CD4-positive, alpha-beta T cell treated with Interferon alpha-2 for 1 hour (primary cell): ENCODE measurements around the gene MED16.

Experiments
- DNase-seq, 2 donors: peaks; one replicate each; pipeline ENCODE4 v3.0.0-alpha.2; 2020 to 2022

MED16 gene, protein sequence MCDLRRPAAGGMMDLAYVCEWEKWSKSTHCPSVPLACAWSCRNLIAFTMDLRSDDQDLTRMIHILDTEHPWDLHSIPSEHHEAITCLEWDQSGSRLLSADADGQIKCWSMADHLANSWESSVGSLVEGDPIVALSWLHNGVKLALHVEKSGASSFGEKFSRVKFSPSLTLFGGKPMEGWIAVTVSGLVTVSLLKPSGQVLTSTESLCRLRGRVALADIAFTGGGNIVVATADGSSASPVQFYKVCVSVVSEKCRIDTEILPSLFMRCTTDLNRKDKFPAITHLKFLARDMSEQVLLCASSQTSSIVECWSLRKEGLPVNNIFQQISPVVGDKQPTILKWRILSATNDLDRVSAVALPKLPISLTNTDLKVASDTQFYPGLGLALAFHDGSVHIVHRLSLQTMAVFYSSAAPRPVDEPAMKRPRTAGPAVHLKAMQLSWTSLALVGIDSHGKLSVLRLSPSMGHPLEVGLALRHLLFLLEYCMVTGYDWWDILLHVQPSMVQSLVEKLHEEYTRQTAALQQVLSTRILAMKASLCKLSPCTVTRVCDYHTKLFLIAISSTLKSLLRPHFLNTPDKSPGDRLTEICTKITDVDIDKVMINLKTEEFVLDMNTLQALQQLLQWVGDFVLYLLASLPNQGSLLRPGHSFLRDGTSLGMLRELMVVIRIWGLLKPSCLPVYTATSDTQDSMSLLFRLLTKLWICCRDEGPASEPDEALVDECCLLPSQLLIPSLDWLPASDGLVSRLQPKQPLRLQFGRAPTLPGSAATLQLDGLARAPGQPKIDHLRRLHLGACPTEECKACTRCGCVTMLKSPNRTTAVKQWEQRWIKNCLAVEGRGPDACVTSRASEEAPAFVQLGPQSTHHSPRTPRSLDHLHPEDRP

DNA sequence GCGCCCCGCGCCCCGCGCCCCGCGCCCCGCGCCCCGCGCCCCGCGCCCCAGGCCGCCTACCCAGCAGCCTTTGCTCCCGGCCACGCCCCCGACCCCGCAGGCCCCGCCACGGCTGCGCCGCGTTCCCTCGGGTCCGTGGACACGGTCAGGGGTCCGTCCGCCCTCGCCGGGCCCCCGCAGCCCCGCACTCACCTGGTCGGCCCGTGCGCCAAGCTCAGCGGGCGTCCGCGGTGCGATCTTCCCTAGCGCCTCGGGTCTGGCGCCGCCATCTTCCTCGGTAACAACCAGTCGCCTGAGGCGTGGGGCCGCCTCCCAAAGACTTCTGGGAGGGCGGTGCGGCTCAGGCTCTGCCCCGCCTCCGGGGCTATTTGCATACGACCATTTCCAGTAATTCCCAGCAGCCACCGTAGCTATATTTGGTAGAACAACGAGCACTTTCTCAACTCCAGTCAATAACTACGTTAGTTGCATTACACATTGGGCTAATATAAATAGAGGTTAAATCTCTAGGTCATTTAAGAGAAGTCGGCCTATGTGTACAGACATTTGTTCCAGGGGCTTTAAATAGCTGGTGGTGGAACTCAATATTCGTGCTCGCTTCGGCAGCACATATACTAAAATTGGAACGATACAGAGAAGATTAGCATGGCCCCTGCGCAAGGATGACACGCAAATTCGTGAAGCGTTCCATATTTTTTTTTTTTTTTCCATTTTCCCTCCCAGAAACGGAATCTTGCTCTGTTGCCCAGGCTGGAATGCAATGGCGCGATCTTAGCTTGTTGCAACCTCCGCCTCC is at the start of gene MED16, which contains the start of gene RNU6-9:
TSS of gene MED16 (minus strand) at position 294 of the 796 bp plus-strand sequence. CDS start 2,056 bp downstream, outside the sequence.
TSS of gene RNU6-9 (plus strand) at position 591 of the 796 bp plus-strand sequence.
- peak; percentile 92 to 94 for DNase-seq

DNA sequence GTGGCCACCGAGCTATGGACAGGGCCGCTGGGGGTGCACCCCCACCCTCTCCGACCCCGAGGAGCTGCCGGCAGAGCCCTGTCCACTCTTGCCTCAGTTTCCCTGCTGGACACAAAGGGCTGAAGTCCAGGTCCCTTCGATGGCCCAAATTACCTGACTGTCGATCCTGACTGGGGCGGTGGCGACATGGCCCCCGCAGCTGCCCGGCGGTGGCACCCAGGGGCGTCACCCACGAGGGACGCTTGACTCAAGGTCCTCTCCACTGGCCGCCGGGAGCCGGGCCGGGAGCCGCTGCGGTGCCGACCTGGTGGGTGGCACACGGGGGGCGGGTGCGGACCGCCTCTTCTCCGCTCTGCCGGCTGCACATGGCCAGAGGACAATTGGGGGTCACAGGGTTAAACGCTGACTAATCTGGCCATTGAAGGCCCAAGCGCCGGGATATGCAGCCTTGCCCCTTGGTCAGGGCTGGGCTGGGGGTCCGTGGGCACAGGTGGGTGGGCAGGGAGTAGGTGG is 49.2 kb upstream of the MED16 start:
- no peak for DNase-seq

DNA sequence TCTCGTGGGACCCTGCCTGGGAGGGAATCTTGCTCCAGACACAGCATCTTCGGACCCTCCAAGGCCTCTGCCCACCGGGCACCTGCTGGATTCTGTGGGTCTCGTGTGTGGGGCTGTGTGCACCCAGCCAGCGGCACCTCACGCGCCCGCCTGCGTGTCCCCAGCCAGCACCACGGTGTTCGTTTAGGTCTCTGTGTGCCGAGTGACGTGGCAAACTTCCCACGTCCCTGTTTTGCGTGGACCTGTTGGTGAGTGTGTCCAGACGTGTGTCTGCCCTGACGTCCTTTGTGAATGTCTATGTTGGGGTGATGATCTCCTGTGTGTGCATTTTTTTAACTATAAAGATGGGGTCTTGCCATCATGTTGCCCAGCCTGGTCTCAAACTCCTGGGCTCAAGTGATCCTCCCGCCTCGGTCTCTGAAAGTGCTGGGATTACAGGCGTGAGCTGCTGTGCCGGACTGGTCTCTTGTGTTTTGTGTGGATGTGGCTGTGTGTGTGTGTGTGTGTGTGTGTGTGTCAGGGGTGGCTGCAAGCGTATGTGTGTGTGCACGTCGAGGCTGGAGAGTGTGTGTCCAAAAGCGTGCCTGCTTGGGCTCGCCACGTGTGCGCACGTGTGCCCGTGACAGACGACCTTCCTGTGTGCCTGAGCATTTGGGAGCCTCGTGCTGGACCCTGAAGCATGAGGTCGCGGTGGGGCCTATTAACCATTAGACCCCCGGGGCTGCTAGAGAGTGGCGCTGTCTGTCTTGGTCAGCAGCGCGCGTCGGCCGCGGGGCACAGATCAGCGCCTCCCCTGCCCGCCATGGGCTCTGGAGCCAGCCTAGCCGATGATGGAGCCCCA is 48.5 kb upstream of the MED16 start:
- DNase-seq: no peak

DNA sequence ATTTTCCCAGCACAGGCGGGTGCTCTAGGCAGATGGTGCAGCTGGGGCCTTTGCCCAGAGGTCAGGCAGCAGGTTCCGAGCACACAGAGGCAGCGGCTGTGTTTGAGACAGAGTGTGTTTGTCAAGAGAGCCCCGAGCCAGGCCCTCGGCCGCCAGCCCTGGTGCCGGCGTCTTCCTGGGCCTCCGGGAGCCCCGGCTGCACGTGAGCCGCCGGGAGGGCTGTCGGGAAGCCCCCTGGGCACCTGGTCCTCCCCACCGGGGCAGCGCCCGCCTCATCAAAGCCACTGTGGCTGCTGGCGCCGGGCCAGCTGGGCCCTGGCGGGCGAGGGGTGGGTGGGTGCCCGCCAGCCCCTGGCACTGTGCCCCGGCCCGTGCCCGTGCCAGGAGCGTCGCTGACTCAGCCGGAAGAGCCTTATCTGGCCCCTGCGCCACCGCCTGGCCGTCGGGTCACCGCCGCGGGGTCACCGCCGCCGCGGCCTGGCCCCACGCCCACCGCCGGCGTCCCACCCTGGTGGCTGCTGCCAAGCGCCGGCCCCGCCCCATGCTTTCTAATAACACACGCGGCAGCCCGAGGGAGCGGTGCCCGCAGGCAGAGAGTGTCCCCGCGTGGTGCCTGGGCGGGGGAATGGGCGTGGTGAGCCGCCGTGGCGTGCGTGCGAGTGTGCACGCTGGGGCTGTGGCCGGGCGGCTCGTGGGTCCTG is 47.8 kb upstream of the MED16 start:
- peak; percentile 74 to 85 for DNase-seq

DNA sequence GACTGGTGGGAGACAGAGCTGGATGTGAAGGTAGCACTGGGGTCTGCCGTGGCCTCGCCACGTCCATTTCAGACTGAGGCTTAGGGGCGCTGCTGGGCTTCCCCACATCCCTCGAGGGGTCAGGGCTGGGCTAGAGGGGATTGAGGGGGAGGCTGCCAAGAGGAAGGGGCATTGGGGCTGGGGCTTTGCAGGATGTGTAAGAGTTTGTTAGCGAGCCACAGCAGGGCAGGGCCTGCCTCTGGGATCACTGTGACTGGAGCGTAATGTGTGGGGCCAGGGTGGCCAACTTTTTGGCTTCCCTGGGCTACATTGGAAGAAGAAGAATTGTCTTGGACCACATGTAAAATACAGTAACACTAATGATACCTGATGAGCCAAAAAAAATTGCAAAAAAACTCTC is 46.9 kb upstream of the MED16 start:
- DNase-seq: no peak

DNA sequence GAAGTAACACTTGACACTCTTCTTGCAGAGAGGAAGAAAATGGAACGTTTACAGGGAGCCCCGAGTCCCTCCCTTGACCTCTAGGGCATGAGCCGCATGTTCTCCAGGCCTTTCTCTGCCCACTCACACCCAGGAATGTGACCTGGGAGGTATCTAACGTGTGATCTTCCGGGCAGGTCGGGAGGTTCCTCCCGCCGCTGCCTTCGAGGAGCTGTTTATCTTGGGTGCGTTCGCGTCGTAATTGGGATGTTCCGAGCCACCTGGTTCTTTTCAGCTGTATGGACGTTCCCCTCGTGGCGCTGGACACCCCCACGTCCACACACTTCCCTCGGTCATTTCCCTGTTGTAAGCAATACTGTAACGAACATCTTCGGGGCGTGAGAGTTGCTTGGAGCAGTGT is 46.5 kb upstream of the MED16 start:
- DNase-seq: no peak

DNA sequence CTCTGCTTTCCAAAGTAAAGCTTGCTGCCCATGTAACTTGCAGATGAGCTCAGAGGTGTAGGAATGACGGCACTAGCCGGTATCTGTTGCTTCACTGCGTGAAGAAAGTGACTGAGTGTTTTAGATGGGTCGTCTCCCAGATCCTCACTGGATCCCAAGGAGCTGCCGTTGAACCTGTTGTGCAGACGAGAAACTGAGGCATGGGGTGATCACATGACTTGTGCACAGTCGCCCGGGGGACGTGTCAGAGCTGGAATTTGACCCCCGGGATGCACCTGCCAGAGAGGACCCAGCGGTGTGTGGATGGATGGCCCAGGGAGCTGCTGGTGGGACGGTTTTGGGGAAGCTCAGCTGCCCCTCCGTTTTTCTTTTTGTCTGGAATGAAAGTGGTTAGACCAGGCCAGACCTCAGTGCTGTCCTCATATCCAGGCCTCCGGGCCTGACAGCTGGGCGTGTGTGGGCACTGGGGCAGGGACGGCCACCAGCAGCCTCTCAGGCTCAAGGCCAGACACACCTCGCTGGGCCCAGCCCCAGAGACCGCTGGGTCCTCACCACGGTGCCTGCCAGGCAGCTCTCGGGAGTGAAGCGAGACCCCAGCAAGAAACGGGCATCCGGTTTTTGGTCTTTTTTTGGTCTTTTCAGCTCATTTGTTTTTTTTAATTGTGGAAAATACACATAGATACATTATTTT is 45.4 kb upstream of the MED16 start:
- DNase-seq: no peak

DNA sequence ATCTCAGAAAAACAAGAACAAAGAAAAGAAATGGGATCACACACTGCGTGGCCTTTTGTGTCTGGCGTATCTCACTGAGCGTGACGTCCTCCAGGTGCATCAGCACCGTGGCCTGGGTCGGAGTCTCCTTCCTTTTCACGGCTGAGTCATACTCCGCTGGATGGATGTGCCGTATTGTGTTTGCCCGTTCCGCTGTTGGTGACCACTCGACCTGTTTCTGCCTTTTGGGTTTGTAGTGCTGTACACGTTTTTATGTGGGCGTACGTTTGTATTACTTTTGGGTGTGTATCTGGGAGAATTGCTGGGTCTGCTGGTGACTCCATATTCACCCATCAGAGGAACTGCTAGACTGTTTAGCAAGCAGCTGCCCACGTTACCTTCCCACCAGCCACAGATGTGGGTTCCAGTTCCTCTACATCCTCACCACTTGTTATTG is 44.3 kb upstream of the MED16 start:
- peak; percentile 53 to 54 for DNase-seq

DNA sequence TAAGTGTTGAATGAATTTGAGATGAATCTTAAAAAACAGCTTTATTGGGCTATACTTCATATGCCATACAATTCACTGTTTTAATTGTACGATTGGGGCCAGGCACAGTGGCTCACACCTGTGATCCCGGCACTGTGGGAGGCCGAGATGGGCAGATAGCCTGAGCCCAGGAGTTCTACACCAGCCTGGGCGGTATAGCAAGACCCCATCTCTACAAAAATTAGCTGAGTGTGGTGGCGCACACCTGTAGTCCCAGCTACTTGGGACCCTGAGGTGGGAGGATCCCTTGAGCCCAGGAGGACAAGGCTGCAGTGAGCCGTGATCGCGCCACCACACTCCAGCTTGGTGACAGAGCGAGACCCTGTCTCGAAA is 43.2 kb upstream of the MED16 start:
- no peak for DNase-seq

DNA sequence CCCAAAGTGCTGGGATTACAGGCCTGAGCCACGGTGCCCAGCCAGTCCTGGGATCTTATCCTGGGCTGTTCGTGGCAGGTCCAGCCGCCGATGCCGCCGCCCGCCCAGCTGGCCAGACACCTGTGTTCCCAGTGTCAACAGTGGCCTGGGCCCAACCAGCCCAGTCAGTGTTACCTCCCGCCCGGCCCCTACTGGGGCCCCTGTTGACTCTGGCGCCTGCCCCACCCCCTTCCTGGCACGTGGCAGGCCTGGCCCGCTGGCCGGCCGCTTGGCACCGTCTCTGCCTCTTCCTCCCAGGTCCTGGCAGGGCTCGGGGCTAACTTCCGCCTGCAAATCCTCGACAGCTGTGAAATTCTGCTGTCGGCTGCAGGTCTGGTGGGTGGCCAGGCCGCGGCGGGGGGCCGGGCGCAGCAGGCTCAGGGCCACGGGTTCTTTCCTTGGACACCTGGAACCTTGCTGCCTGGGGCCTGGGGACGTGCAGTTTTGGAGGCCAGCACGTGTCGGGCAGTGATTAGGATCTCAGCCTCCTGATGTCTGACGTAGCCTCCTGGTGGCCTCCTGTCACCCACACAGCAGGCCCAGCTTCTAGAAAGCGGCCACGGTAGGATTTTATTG is 42.0 kb upstream of the MED16 start:
- peak in 1 of 2 donors; percentile 35 for DNase-seq

DNA sequence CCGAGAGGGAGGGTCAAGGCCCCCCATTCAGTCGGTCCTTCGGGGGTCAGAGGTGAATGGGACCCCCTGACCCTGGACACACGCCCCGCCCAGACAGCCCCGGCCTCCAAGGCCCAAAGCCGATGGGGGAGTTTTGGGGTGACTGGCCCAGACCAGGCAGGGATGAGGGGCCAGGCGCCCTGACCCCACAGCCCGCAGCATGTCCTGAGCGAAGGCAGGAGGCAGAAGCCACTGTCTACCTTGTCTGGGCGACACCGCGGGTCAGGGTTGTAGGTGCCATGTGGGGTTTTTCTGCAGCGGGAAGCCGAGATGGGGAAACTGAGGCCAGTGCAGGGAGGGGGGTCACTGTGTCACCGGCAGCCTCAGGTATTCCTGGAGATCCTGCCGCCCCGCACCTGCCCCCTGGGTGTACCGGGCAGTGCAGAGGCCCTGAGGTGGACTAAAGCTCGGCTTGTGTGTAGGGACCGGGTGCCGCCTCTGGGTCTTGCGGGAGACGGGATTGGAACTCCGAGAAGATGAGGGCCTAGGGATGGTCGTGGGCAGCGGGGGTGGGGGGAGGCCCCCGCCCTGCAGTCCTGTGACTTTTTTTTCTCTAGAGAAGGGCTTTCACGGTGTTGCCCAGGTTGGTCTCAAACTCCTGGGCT is 41.3 kb upstream of the MED16 start:
- no peak for DNase-seq

DNA sequence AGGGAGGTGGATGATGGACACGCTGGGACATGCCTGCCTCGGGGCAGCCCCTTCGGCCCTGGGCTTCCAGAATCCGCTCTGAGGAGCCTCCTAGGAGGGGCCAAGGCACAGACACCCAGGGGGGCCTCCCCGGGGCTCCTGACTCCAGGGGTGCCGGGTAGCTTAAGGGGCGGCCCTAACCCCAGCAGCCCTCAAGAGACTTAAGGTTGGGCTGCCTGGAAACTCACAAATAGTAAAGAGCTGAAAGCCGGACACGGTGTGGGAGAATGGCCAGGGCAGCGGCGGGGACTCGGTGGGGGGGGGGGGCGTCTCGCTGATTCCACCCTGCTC is 40.5 kb upstream of the MED16 start:
- DNase-seq: no peak

DNA sequence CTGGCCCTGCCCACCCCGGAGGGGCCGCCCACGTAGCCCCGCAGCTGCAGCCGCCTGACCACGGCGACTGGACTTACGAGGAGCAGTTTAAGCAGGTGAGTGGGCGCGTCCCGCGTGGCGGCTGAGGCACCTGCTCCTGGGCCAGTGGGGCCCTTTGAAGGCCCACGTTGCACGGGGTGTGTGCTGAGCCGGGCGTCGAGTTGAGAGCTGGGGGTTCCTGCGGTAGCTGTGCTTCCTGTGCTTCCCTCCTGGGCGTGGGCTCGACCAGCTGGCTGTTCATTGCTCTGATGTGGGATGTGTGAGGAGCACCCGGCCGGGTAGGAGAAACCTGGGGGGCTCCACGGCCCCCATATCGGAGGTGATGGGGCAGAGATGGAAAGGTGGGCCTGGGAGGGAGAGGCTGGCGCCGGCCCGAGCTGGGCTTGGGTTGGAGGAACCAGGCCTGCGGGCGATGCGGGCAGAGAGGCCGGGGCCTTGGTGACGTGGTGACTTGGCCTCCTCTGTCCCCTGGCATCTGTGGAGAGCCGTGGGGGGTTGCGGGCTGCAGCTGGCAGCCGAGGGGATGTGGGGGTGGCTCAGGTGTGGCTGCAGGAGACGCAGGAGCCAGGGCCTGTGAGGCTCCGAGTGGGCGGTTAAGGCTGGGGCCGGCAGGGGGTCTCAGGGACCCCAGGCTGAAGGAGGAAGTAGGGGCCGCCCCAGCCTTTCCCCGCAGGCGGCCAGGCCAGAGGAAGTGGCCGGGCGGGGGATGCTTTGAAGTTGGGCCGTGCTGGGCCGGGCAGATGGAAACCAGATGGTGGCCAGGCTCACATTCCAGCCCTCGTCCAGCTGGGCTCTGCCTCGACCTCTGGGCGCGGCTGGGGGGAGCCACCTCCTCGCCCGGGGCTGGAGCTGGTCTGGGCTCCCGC is 39.9 kb upstream of the MED16 start:
- peak in 1 of 2 donors; percentile 46 for DNase-seq

DNA sequence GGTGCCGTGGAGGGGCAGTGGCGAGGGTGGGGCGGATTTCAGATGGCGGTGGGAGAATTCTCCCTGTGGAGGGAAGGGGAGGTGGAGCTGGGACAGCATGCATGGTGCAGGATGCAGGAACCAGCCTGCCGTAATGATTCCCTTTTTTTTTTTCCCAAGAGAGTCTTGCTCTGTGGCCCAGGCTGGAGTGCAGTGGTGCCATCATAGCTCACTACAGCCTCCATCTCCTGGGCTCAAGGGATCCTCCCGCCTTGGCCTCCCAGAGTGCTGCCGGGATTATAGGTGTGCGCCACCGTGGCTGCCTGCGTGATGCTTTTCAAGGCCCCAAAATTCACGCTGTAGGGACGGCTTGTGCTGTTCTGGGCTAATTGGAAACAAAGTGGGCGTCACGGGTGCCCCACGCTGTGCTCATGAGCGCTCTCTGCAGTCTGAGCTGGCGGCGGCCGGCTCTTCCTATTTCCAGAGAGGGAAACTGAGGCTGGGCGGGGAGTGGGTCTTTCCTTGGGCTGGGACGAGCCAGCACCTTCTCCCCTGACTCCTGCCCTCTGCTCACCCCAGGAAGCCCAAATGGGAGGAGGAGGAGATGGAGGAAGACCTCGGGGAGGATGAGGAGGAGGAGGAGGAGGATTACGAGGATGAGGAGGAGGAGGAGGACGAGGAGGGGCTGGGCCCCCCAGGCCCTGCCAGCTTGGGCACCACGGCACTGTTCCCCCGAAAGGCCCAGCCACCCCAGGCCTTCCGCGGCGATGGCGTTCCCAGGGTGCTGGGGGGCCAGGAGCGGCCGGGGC is 39.1 kb upstream of the MED16 start:
- no peak for DNase-seq

DNA sequence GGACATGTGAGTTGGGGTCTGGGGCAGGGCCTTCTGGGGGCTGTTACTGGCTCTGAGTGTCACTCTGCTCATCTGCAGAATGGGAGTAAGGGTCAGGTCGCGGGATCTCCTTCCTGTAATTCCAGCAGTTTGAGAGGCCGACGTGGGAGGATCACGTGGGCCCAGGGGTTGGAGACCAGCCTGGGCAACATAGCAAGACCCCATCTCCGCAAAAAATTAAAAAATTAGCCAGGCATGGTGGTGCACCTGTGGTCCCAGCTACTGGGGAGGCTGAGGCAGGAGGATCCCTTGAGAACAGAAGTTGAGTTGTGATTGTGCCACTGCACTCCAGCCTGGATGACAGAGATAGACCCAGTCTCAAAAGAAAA is 36.9 kb upstream of the MED16 start:
- DNase-seq: no peak

DNA sequence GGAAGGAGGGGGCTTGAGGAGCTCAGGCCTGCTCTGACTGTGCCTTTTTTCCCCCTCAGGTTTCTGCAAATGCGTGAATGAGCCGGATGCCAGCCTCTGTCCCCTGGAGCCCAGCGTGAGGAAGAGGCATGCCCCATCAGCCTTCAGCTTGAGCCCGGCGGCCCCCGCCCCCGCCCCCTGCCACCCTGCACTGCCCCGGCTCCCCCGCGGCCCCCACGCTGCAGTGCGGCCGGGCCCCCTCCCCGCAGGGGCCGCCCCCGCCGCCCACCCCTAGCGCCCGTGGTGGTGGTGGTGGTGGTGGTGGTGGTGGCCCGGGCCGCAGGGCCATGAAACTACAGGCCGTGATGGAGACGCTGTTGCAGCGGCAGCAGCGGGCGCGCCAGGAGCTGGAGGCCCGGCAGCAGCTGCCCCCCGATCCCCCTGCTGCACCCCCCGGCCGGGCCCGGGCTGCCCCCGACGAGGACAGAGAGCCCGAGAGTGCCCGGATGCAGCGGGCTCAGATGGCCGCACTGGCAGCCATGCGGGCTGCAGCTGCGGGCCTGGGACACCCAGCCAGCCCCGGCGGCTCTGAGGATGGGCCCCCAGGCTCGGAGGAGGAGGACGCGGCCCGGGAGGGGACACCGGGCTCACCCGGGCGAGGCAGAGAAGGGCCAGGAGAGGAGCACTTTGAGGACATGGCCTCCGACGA is 36.4 kb upstream of the MED16 start:
- no peak for DNase-seq
